ACC112 (cell line): ENCODE results near the gene OR7E24.
"Not testable (repeated sequence)": the region's sequence is repeated elsewhere in the genome, so short reads cannot be mapped to it uniquely, and the experiment has no call there.

Experiments
- H2AFZ ChIP-seq: fragments of 200-600 bp; sonication (generic); one replicate; pipeline ENCODE4 v1.6.0; 2017; ENCODE audit warnings: antibody characterized with exemption, low read length; ENCODE audit not compliant: unreplicated experiment
- H3K27ac ChIP-seq: fragments of 200-600 bp; sonication (generic); 2 replicates; pipeline ENCODE4 v1.5.1; 2014; ENCODE audit warnings: low read depth, mild to moderate bottlenecking, antibody characterized with exemption, low read length, moderate library complexity
- H3K27me3 ChIP-seq: fragments of 200-600 bp; sonication (generic); 2 replicates; pipeline ENCODE4 v1.6.1; 2014; ENCODE audit warnings: mild to moderate bottlenecking, antibody characterized with exemption, low read length, moderate library complexity, mixed read lengths; ENCODE audit not compliant: insufficient read depth
- H3K36me3 ChIP-seq: fragments of 200-600 bp; sonication (generic); 2 replicates; pipeline ENCODE4 v1.6.1; 2016; ENCODE audit warnings: mild to moderate bottlenecking, antibody characterized with exemption, low read length, moderate library complexity, mixed read lengths; ENCODE audit not compliant: insufficient read depth
- H3K4me1 ChIP-seq: fragments of 200-600 bp; sonication (generic); one replicate; pipeline ENCODE4 v1.6.1; 2016; ENCODE audit warnings: low read length, mixed read lengths; ENCODE audit not compliant: insufficient read depth, unreplicated experiment, control insufficient read depth
- H3K4me3 ChIP-seq: fragments of 200-600 bp; sonication (generic); 2 replicates; pipeline ENCODE4 v1.5.1; 2014; ENCODE audit warnings: mild to moderate bottlenecking, low read depth, low read length
- H3K79me2 ChIP-seq: fragments of 200-600 bp; sonication (generic); one replicate; pipeline ENCODE4 v1.6.0; 2016; ENCODE audit warnings: low read length; ENCODE audit not compliant: control insufficient read depth, unreplicated experiment, insufficient read depth

Gene OR7E24

DNA sequence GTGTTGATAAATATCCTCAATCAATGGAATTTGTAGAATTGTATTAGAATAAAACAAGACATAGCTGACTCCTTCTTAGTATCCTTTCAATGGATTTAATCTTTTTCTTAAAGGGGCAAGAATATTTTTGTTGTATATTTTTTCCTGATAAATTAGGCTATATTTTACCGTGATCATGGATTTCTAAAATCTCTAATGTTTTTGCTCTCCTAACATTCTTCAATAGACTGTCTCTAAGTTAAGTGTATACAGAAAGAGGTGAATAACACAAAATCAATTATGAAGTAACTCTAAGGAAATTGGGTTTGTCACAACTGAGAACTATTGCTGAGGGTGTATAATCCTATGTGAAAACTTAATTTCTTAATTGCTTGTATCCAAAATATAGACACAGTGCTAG is at the start of gene OR7E24:
Gene OR7E24 (plus strand): TSS at position 301 of the 400 bp plus-strand sequence. CDS start 114 bp downstream, outside the sequence.
- no peaks in the 10 kb centered on the region for H3K4me1 ChIP-seq
- H3K79me2 ChIP-seq = no peaks in the 10 kb centered on the region
- no peaks in the 10 kb centered on the region for H3K27me3 ChIP-seq
- no peak within 1 kb of the TSS for H3K27ac ChIP-seq
- H2AFZ ChIP-seq = no peak within 1 kb of the TSS
- no peak within 1 kb of the TSS for H3K4me3 ChIP-seq
- H3K36me3 ChIP-seq = no peaks in the 10 kb centered on the region

DNA sequence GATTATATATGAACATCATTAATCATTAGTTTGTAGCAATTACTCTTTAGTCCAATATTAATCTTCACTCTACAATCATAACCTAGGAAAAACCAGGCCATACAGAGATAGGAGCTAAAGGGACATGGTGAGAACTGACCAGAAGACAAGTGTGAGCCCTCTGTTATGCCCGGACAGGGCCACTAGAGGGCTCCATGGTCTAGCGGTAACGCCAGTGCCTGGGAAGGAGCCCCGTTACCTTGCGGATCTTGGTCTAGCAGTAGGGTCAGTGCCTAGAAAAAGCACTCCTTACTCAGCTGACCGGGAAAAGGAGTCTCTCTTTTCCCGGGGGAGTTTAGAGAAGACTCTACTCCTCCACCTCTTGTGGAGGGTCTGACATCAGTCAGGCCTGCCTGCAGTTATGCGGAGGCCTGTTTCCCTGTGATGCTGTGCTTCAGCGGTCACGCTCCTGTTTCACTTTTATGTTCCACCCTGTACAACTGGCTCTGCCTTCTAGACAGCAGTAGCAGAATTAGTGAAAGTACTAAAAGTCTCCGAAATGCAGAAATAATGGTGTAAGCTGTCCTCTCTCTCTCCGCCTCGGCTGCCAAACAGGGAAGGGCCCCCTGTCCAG is 45.1 kb upstream of the OR7E24 start:
- Histone ChIP-seq H3K4me3 (peak overlapping the region; percentile 75), H3K27me3 (no peaks in the 10 kb centered on the region), H3K36me3 (no peaks in the 10 kb centered on the region), H2AFZ (peak overlapping the region; percentile 56), H3K4me1 (no peaks in the 10 kb centered on the region), H3K79me2 (no peaks in the 10 kb centered on the region), H3K27ac (no peak overlapping the region)

DNA sequence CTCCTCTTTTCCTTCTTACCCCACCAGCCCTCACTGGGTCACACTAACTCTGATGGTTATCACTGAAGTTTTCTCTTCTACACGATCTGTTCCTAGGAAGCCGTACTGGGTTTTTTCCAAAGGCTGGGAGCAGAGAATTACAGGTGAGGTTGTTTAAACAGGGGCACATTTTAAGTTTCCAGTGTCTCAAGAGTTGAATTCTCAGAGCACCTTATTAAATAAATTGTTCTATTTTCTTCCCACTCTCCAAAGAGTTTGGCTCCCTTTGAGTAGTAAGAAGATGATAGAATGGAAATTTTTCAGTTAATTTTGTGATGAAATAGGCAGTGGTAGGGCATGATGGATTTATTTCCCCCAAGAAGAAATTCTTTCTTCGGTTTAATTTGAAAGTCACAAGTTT is 31.2 kb upstream of the OR7E24 start, which contains the start of gene OR7D4:
Gene OR7D4 (minus strand): TSS at position 101 of the 400 bp plus-strand sequence. CDS start 4,752 bp downstream, outside the sequence.
- Histone ChIP-seq H3K27me3 (no peaks in the 10 kb centered on the region), H3K4me1 (no peaks in the 10 kb centered on the region), H3K36me3 (no peaks in the 10 kb centered on the region), H2AFZ (no peak within 1 kb of the TSS), H3K4me3 (no peak within 1 kb of the TSS), H3K27ac (no peak within 1 kb of the TSS), H3K79me2 (no peaks in the 10 kb centered on the region)

DNA sequence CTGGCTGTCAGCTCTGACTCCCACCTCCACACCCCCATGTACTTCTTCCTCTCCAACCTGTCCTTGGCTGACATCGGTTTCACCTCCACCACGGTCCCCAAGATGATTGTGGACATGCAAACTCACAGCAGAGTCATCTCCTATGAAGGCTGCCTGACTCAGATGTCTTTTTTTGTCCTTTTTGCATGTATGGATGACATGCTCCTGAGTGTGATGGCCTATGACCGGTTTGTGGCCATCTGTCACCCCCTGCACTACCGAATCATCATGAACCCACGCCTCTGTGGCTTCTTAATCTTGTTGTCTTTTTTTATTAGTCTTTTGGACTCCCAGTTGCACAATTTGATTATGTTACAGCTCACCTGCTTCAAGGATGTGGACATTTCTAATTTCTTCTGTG is 506 bp downstream of the OR7E24 start:
- H3K36me3 ChIP-seq = no peaks in the 10 kb centered on the region
- H3K4me3 ChIP-seq = no peak overlapping the region
- H2AFZ ChIP-seq = no peak overlapping the region
- H3K79me2 ChIP-seq = no peaks in the 10 kb centered on the region
- H3K27ac ChIP-seq = no peak overlapping the region
- no peaks in the 10 kb centered on the region for H3K4me1 ChIP-seq
- H3K27me3 ChIP-seq = no peaks in the 10 kb centered on the region

DNA sequence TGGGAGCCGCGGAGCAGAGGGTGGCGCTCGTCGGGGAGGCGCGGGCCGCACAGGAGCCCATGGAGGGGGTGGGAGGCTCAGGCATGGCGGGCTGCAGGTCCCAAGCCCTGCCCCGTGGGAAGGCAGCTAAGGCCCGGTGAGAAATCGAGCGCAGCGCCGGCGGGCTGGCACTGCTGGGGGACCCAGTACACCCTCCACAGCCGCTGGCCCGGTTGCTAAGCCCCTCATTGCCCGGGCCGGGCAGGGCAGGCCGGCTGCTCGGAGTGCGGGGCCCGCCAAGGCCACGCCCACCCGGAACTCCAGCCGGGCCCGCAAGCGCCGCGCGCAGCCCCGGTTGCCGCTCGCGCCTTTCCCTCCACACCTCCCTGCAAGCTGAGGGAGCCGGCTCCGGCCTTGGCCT is 32.8 kb downstream of the OR7E24 start:
- H2AFZ ChIP-seq, H3K4me1 ChIP-seq, H3K27me3 ChIP-seq, H3K36me3 ChIP-seq, H3K27ac ChIP-seq, H3K4me3 ChIP-seq, H3K79me2 ChIP-seq: not testable (repeated sequence)

DNA sequence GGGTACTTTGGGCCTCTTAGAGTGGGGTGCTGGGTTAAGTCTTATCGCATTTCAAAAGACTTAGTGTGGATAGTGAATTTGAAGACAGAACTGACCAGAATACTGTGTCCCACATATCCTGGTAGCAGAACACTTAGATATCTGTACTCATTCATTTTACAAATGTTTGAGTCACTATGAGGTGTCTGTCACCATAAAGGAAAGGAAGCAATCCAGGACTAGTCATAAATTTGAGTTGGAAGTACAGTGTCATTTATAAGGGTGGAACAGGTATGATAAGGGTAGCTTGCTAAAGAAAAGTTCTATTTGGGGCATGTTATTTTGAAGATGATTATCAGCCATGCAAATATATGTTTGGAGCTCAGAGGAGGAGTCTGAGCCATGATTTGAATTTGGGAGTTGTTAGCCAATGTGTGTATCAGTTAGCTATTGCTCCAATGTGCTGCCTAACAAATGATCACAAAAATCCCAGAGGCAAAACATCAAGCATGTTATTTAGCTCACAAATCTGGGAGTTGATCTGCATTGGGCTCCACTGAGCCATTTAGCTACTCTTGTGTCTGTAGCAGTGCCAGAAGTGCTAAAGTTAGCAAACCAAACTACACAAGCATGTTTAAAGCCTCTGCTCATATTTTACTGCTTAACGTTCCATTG is 38.6 kb downstream of the OR7E24 start:
- Histone ChIP-seq H3K4me1 (no peaks in the 10 kb centered on the region), H3K27me3 (no peaks in the 10 kb centered on the region), H3K36me3 (peaks cover 20% of the 10 kb centered on the region), H3K4me3 (no peak overlapping the region), H3K79me2 (no peaks in the 10 kb centered on the region), H3K27ac (no peak overlapping the region), H2AFZ (no peak overlapping the region)

DNA sequence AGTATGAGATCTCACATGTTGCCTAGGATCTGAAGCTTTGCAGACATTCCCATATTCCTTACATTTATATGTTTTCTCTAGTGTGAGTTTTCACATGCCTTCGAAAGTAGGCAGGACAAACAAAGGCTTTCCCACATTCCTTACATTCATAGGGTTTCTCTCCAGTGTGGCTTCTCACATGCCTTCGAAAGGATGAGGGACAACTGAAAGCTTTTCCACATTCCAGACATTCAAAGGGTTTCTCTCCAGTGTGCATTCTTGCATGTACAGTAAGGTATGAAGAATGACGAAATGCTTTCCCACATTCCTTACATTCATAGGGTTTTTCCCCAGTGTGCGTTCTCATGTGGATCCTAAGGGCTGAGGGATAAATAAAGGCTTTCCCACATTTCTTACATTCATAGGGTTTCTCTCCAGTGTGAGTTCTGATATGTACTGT is 44.7 kb downstream of the OR7E24 start:
- H3K79me2 ChIP-seq = no peaks in the 10 kb centered on the region
- no peak overlapping the region for H3K27ac ChIP-seq
- no peaks in the 10 kb centered on the region for H3K4me1 ChIP-seq
- H2AFZ ChIP-seq = no peak overlapping the region
- no peak overlapping the region for H3K4me3 ChIP-seq
- H3K27me3 ChIP-seq = no peaks in the 10 kb centered on the region
- H3K36me3 ChIP-seq = peaks cover 59% of the 10 kb centered on the region

DNA sequence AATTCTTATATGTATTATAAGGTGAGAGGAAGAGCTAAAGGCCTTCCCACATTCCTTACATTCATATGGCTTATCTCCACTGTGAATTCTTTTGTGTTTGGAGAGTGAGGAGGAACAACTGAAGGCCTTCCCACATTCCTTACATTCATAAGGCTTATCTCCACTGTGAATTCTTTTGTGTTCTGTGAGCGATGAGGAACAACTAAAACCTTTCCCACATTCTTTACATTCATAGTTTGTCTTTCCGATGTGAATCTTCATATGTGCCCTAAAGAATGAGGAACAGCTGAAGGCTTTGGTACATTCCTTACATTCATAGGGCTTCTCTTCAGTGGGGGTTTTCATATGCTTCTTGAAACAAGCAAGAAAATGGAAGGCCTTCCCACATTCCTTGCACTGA is 45.6 kb downstream of the OR7E24 start:
- no peaks in the 10 kb centered on the region for H3K79me2 ChIP-seq
- H3K4me3 ChIP-seq = no peak overlapping the region
- H2AFZ ChIP-seq = no peak overlapping the region
- H3K4me1 ChIP-seq = no peaks in the 10 kb centered on the region
- no peaks in the 10 kb centered on the region for H3K27me3 ChIP-seq
- peaks cover 68% of the 10 kb centered on the region for H3K36me3 ChIP-seq
- H3K27ac ChIP-seq = no peak overlapping the region
